Activated CD4-positive, alpha-beta memory T cell treated with anti-CD3 and anti-CD28 coated beads for 36 hours (primary cell): ENCODE results near the gene ATP6V1G2. TPM values are rescaled to one million over a fixed set of nuclear protein-coding genes. Genes with fewer than 3 reads are reported as not detected.

ENCODE experiments used
- CTCF ChIA-PET: fragments of 350-600 bp; sonication (Branson Sonifier 250); formaldehyde crosslinking; loops from one replicate; lab custom pipeline; 2021; ENCODE audit warnings: antibody characterized with exemption, inconsistent platforms; lab: Charles Lee
- POLR2A ChIA-PET: fragments of 350-600 bp; sonication (Branson Sonifier 250); formaldehyde crosslinking; loops from one replicate; lab custom pipeline; 2021; ENCODE audit warnings: antibody characterized with exemption; lab: Charles Lee
- DNase-seq: peaks from one replicate; pipeline ENCODE4 v3.0.0-alpha.2; 2020
- H3K27ac Mint-ChIP-seq: one replicate; pipeline ENCODE4 v1.8.0; 2021; ENCODE audit warnings: mixed read lengths
- H3K27me3 Mint-ChIP-seq: one replicate; pipeline ENCODE4 v1.8.0; 2021; ENCODE audit warnings: mixed read lengths
- H3K36me3 Mint-ChIP-seq: one replicate; pipeline ENCODE4 v1.8.0; 2021; ENCODE audit warnings: mixed read lengths
- H3K4me1 Mint-ChIP-seq: one replicate; pipeline ENCODE4 v1.8.0; 2021; ENCODE audit warnings: low read depth, mixed read lengths
- H3K4me3 Mint-ChIP-seq: one replicate; pipeline ENCODE4 v1.8.0; 2021; ENCODE audit warnings: mild to moderate bottlenecking, mixed read lengths
- H3K9me3 Mint-ChIP-seq: one replicate; pipeline ENCODE4 v1.8.0; 2021; ENCODE audit warnings: mixed read lengths
- intact Hi-C: fragments of 100-400 bp; cut with micrococcal nuclease; formaldehyde crosslinking; loops from one replicate; pipeline ENCODE4 v1.15.1; 2023
- total RNA-seq, 2 experiments: library from RNA; stranded (reverse); gene quantifications; one replicate each; pipeline ENCODE4 v1.2.3, GENCODE V29; 2021

Gene ATP6V1G2
- total RNA-seq, 2 experiments from 2014 or later: 1.4 to 1.6 TPM

DNA sequence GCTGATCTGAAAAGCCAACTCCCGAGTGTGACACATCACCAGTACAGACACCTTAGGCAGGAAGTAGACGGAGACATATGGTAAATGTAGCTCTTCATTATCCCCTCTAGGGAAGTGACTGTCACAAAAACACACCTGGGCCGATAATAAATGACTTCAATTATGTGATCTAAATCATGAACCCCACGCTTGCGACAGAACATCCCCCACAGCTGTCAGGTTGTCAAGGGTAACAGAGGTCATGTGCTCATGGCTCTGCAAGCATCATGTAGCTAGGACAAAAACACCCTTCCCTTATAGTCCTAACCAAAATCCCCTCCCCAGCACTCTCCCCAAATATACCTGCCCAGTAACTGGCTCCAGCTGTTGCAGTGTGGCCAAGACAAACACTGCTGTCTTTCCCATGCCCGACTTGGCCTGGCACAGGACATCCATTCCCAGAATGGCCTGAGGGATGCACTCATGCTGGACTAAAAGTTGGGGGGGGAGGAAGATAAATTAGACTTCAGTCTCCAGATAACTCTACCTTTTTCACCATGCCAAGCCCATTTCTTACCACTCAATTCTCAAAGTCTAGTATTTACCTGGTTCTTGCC lies 7.5 kb downstream of the ATP6V1G2 start:
- POLR2A ChIA-PET: interaction anchor here (0.6 kb wide), 1 partner anchor 81 kb away, joined by 3 read pairs; no protein-coding TSS in a partner anchor
- peaks cover 57% of the 10 kb centered on the region for H3K4me1 Mint-ChIP-seq
- intact Hi-C loops: no loop called here
- peaks cover 67% of the 10 kb centered on the region for H3K36me3 Mint-ChIP-seq
- H3K9me3 Mint-ChIP-seq: no peaks in the 10 kb centered on the region
- DNase-seq: peak; percentile 8
- CTCF ChIA-PET: interaction anchor here (0.8 to 29.2 kb wide), 5 partner anchors 9 to 48 kb away, joined by 3 to 1658 read pairs (median 23); partner anchors contain the start of genes LST1, LTB, MICB and NCR3
- no peaks in the 10 kb centered on the region for H3K27me3 Mint-ChIP-seq
- peak overlapping the region; percentile 93 for H3K27ac Mint-ChIP-seq
- H3K4me3 Mint-ChIP-seq: peak overlapping the region; percentile 94

DNA sequence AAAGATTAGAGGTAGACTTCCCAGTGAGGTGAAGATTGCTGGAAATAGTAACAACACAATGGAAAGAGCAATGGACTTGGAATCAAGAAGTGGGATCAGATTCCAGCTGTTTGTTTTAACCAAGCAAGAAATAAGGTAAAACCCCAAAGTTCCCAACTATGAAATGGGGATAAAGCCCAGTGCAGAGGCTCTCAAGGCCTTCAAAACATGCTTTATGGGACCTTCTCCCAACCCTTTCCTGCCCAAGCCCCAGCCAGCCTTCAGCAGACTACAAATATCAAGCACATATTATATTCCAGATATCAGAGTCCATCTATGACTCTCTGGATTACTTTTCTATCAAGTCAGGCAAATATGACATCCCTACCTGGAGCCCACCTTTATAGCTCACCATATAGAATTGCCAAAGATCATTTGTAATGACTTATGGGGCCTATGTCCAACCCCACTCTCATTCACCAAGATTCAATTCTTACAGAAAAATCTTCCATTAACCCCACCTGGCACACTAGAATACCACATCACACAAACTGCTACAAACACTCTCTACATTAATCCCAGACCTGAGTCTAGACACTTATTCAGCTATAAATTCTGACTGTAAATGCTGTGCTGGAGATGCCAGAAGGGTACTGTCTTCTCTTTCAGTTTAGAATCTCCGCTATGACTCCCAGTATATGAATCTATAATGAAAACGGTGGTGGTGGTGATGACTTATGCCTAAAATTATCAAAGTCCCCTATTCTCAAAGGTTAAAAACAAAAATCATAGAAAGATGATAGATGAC lies 10.7 kb downstream of the ATP6V1G2 start:
- no peak overlapping the region for H3K4me3 Mint-ChIP-seq

DNA sequence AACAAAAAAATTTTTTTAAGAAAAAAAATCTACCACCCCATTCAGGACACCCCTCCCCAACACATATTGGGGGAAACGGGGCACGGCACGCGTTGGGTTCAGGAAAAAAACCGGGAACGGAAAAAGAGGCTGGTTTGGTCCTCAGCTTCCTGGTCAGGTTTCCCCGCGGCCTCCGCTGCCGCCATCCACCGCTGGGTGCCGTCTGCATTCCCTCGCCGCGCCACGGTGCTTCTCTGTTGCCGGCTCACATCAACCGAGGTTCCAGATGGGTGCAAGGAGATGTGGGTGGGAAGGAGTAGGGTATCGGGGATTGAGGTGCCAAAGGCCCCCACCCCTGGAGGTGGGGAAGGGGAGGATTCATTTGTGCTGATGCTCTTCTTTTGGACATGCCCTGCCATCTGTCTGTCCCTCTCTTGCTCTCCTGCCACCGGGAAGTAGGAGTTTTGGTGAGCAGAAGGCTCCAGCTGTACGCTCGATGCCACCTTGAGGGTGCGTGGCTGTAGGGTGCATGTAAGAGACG lies 11.8 kb downstream of the ATP6V1G2 start:
- POLR2A ChIA-PET: interaction anchor here (0.8 to 2.9 kb wide), 2 partner anchors 39 to 42 kb away, joined by 3 to 9 read pairs; no protein-coding TSS in a partner anchor
- peaks cover 54% of the 10 kb centered on the region for H3K4me1 Mint-ChIP-seq
- no peak overlapping the region for H3K4me3 Mint-ChIP-seq
- no peak overlapping the region for H3K27ac Mint-ChIP-seq
- intact Hi-C loops: no loop called here
- no peaks in the 10 kb centered on the region for H3K9me3 Mint-ChIP-seq
- no peaks in the 10 kb centered on the region for H3K27me3 Mint-ChIP-seq
- H3K36me3 Mint-ChIP-seq: peaks cover 85% of the 10 kb centered on the region
- no peak for DNase-seq
- CTCF ChIA-PET: interaction anchor here (1.4 kb wide), 1 partner anchor 10 kb away, joined by 5 read pairs; no protein-coding TSS in a partner anchor

More for the DNA sequence above, 10.7 kb downstream of the ATP6V1G2 start:
- DNase-seq: no peak
- Mint-ChIP-seq H3K4me1 (peaks cover 63% of the 10 kb centered on the region), H3K27ac (peak overlapping the region; percentile 40), H3K27me3 (no peaks in the 10 kb centered on the region), H3K36me3 (peaks cover 85% of the 10 kb centered on the region), H3K9me3 (no peaks in the 10 kb centered on the region)
- ChIA-PET CTCF (interaction anchor here (1.4 kb wide), 1 partner anchor 11 kb away, joined by 5 read pairs; no protein-coding TSS in a partner anchor), POLR2A (interaction anchor here (0.6 to 2.9 kb wide), 3 partner anchors 10 to 79 kb away, joined by 3 to 9 read pairs (median 3); partner anchors contain the start of gene AIF1)
- intact Hi-C loops: no loop called here

DNA sequence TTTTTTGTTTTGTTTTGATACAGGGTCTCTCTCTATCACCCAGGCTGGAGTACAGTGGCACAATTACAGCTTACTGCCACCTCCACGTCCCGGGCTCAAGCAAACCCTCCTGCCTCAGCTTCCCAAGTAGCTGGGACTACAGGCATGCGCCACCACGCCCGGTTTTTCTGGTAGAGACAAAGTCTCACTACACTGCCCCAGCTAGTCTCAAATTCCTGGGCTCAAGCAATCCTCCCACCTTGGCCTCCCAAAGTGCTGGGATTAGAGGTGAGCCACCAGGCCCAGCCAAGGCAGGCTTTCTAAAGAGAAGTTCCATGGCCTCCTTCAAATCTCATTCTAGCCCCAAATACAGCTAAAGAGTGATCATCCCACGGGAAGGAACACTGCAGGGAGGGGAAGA lies 12.4 kb downstream of the ATP6V1G2 start:
- peak overlapping the region; percentile 51 for H3K27ac Mint-ChIP-seq
- H3K4me1 Mint-ChIP-seq: peaks cover 49% of the 10 kb centered on the region
- H3K9me3 Mint-ChIP-seq: no peaks in the 10 kb centered on the region
- intact Hi-C loops: no loop called here
- ChIA-PET POLR2A (interaction anchor here (0.8 to 2.9 kb wide), 2 partner anchors 39 to 41 kb away, joined by 3 to 9 read pairs; no protein-coding TSS in a partner anchor), CTCF (no interaction called here)
- DNase-seq: no peak
- H3K4me3 Mint-ChIP-seq: no peak overlapping the region
- H3K27me3 Mint-ChIP-seq: no peaks in the 10 kb centered on the region
- peaks cover 81% of the 10 kb centered on the region for H3K36me3 Mint-ChIP-seq

DNA sequence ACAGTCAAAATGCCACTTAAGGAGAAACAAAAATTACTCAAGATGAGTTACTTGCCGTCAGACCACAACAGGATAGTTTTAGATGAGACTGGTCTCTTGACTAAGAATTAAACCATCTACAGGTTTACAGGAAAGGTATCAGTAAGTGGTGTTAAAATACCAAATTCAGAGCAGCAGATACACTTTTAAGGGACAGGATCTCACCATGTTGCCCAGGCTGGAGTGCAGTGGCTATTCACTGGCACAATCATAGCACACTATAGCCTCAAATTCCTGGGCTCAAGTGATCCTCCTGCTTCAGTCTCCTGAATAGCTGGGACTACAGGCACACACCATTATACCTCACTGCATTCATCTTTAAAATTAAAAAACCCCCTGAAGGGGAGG lies 13.0 kb downstream of the ATP6V1G2 start:
- no peak for DNase-seq
- Mint-ChIP-seq H3K27ac (peak overlapping the region; percentile 73), H3K4me3 (no peak overlapping the region), H3K4me1 (peaks cover 43% of the 10 kb centered on the region), H3K27me3 (no peaks in the 10 kb centered on the region), H3K9me3 (no peaks in the 10 kb centered on the region), H3K36me3 (peaks cover 75% of the 10 kb centered on the region)
- POLR2A ChIA-PET: no interaction called here
- CTCF ChIA-PET: no interaction called here
- intact Hi-C loops: no loop called here

DNA sequence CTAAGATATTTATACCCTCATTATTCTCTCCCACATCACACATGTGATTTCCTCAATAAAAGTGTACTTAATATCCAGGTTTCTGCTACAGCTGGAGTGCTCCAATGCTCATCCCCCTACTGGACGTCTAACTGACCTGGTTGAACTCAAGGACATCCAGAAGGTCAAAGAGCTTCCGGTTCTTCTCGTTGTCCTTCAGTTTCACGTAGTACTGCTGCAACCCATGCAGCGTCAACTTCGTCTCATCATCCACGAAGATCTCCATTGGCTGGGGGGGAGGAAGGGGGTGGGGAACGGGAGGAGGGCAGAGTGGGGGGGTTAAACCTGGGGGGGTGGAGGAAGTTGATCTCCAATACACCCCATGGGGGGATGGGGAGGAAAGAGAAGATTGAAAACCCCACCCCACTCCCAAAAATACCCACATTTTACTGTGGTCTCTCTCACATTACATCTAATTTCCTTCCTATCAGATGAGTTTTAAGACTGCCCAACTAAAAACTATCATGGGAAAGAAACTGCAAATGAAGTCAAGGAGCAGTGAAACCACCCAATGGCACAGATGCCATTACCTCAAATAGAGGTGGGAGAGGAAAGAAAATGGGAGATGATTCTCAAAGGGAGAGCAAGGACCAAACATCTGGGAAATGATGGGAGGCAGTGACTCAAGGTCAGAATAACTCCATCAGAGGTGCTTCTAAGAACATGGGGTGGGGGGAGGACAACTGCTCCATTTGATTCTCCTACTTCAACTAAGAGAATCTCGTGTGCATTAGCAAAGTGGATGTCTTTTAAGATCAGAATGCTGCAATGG lies 13.6 kb downstream of the ATP6V1G2 start:
- Mint-ChIP-seq H3K36me3 (peaks cover 72% of the 10 kb centered on the region), H3K27me3 (no peaks in the 10 kb centered on the region), H3K9me3 (no peaks in the 10 kb centered on the region), H3K4me3 (no peak overlapping the region), H3K4me1 (peaks cover 39% of the 10 kb centered on the region), H3K27ac (peak overlapping the region; percentile 73)
- DNase-seq: no peak
- ChIA-PET POLR2A (interaction anchor here (0.5 to 1.5 kb wide), 3 partner anchors 8 to 1215 kb away, joined by 3 to 4 read pairs (median 3); no protein-coding TSS in a partner anchor), CTCF (interaction anchor here (1.5 kb wide), 1 partner anchor 66 kb away, joined by 4 read pairs; no protein-coding TSS in a partner anchor)
- intact Hi-C loops: no loop called here

GRCh38 chr6:31531771-31532643 lies 14.4 kb downstream of the ATP6V1G2 start:
- intact Hi-C loops: no loop called here
- peaks cover 34% of the 10 kb centered on the region for H3K4me1 Mint-ChIP-seq
- H3K9me3 Mint-ChIP-seq: no peaks in the 10 kb centered on the region
- H3K36me3 Mint-ChIP-seq: peaks cover 68% of the 10 kb centered on the region
- ChIA-PET CTCF (interaction anchor here (0.6 to 1.5 kb wide), 4 partner anchors 9 to 67 kb away, joined by 3 to 4 read pairs (median 3); partner anchors contain the start of gene DDX39B), POLR2A (interaction anchor here (0.5 to 1.5 kb wide), 4 partner anchors 7 to 1215 kb away, joined by 3 to 8 read pairs (median 4); no protein-coding TSS in a partner anchor)
- H3K27me3 Mint-ChIP-seq: no peaks in the 10 kb centered on the region
- peak overlapping the region; percentile 49 for H3K27ac Mint-ChIP-seq
- no peak for DNase-seq
- no peak overlapping the region for H3K4me3 Mint-ChIP-seq

GRCh38 chr6:31531162-31531561 lies 15.2 kb downstream of the ATP6V1G2 start:
- POLR2A ChIA-PET: interaction anchor here (1.3 to 1.5 kb wide), 2 partner anchors 10 to 38 kb away, joined by 4 to 8 read pairs; no protein-coding TSS in a partner anchor
- intact Hi-C loops: no loop called here
- Mint-ChIP-seq H3K4me1 (peaks cover 29% of the 10 kb centered on the region), H3K9me3 (no peaks in the 10 kb centered on the region), H3K27ac (no peak overlapping the region), H3K36me3 (peaks cover 61% of the 10 kb centered on the region), H3K27me3 (no peaks in the 10 kb centered on the region), H3K4me3 (no peak overlapping the region)
- CTCF ChIA-PET: interaction anchor here (0.6 to 1.1 kb wide), 3 partner anchors 10 to 66 kb away, joined by 3 read pairs; partner anchors contain the start of gene DDX39B
- no peak for DNase-seq

GRCh38 chr6:31530659-31531058 lies 15.7 kb downstream of the ATP6V1G2 start:
- Mint-ChIP-seq H3K4me1 (peaks cover 26% of the 10 kb centered on the region), H3K27ac (no peak overlapping the region), H3K27me3 (no peaks in the 10 kb centered on the region), H3K36me3 (peaks cover 56% of the 10 kb centered on the region), H3K4me3 (no peak overlapping the region), H3K9me3 (no peaks in the 10 kb centered on the region)
- intact Hi-C loops: no loop called here
- no peak for DNase-seq
- CTCF ChIA-PET: no interaction called here
- POLR2A ChIA-PET: interaction anchor here (1.3 kb wide), 1 partner anchor 10 kb away, joined by 8 read pairs; no protein-coding TSS in a partner anchor

GRCh38 chr6:31529329-31530150 lies 16.9 kb downstream of the ATP6V1G2 start:
- no peaks in the 10 kb centered on the region for H3K27me3 Mint-ChIP-seq
- ChIA-PET CTCF (interaction anchor here (0.8 kb wide), 1 partner anchor 35 kb away, joined by 3 read pairs; no protein-coding TSS in a partner anchor), POLR2A (interaction anchor here (0.8 to 2.5 kb wide), 2 partner anchors 12 to 57 kb away, joined by 3 to 10 read pairs; partner anchors contain the start of gene DDX39B)
- H3K27ac Mint-ChIP-seq: no peak overlapping the region
- intact Hi-C loops: no loop called here
- peaks cover 21% of the 10 kb centered on the region for H3K4me1 Mint-ChIP-seq
- H3K9me3 Mint-ChIP-seq: no peaks in the 10 kb centered on the region
- H3K4me3 Mint-ChIP-seq: no peak overlapping the region
- H3K36me3 Mint-ChIP-seq: peaks cover 45% of the 10 kb centered on the region
- DNase-seq: no peak
